Naive thymus-derived CD4-positive, alpha-beta T cell (primary cell): ENCODE data around the gene DISP2. TPM values are rescaled to one million over a fixed set of nuclear protein-coding genes. Genes with fewer than 3 reads are reported as not detected.

Source experiments
- ATAC-seq: fragments of 150-1000 bp; cut with Tn5 transposase; 2 replicates; pipeline ENCODE4 v1.10.0; 2021; ENCODE audit warnings: mild to moderate bottlenecking, moderate library complexity
- CTCF ChIA-PET: fragments of 350-600 bp; sonication (Branson Sonifier 250); formaldehyde crosslinking; loops from one replicate; lab custom pipeline; 2021; ENCODE audit warnings: antibody characterized with exemption; lab: Charles Lee
- POLR2A ChIA-PET: fragments of 350-600 bp; sonication (Branson Sonifier 250); formaldehyde crosslinking; loops from one replicate; lab custom pipeline; 2021; ENCODE audit warnings: antibody characterized with exemption, inconsistent platforms; lab: Charles Lee
- DNase-seq, 9 donors: peaks; one replicate each; pipeline versions ENCODE4 v3.0.0 to v3.0.0-alpha.2; 2020 to 2022; ENCODE audit warnings: mixed read lengths in 1 of 9
- H3K27ac ChIP-seq: one replicate; pipeline ENCODE4 v1.7.0; 2013; ENCODE audit warnings: mild to moderate bottlenecking, low read depth, low read length, moderate library complexity
- H3K27me3 ChIP-seq, 2 donors: one replicate each; pipeline ENCODE4 v1.7.0; 2013; ENCODE audit warnings: low read length in 2 of 2, mild to moderate bottlenecking in 2 of 2, moderate library complexity in 2 of 2; ENCODE audit not compliant: control insufficient read depth in 2 of 2, insufficient read depth in 2 of 2
- H3K36me3 ChIP-seq, 3 experiments: 1 replicate in 2 of 3; 2 replicates in 1 of 3; pipeline ENCODE4 v1.7.0; 2013; ENCODE audit warnings: low read length in 3 of 3, mild to moderate bottlenecking in 3 of 3, moderate library complexity in 1 of 3; ENCODE audit not compliant: insufficient read depth in 3 of 3, control insufficient read depth in 2 of 3
- H3K4me1 ChIP-seq, 2 donors: one replicate each; pipeline ENCODE4 v1.7.0; 2013; ENCODE audit warnings: low read length in 2 of 2, mild to moderate bottlenecking in 2 of 2, moderate library complexity in 1 of 2; ENCODE audit not compliant: control insufficient read depth in 2 of 2, insufficient read depth in 2 of 2
- H3K4me3 ChIP-seq: 2 replicates; pipeline ENCODE4 v1.7.0; 2013; ENCODE audit warnings: mild to moderate bottlenecking, low read length
- H3K9me3 ChIP-seq, 3 experiments: 1 replicate in 2 of 3; 2 replicates in 1 of 3; pipeline ENCODE4 v1.7.0; 2013; ENCODE audit warnings: low read length in 3 of 3; ENCODE audit not compliant: control insufficient read depth in 2 of 3
- H3K27ac Mint-ChIP-seq, 9 donors: one replicate each; pipeline ENCODE4 v1.8.0; 2020 to 2022; ENCODE audit warnings: mixed read lengths in 9 of 9, mild to moderate bottlenecking in 8 of 9, moderate library complexity in 5 of 9, inconsistent platforms in 2 of 9
- H3K27me3 Mint-ChIP-seq, 5 donors: one replicate each; pipeline ENCODE4 v1.8.0; 2021 to 2022; ENCODE audit warnings: mixed read lengths in 5 of 5, mild to moderate bottlenecking in 1 of 5
- H3K36me3 Mint-ChIP-seq, 5 donors: one replicate each; pipeline ENCODE4 v1.8.0; 2020 to 2022; ENCODE audit warnings: mixed read lengths in 5 of 5, mild to moderate bottlenecking in 3 of 5, inconsistent platforms in 1 of 5
- H3K4me1 Mint-ChIP-seq, 7 donors: one replicate each; pipeline ENCODE4 v1.8.0; 2020 to 2022; ENCODE audit warnings: mixed read lengths in 7 of 7, mild to moderate bottlenecking in 3 of 7, inconsistent platforms in 1 of 7
- H3K4me3 Mint-ChIP-seq, 10 donors: one replicate each; pipeline ENCODE4 v1.8.0; 2020 to 2022; ENCODE audit warnings: mild to moderate bottlenecking in 10 of 10, mixed read lengths in 10 of 10, moderate library complexity in 6 of 10, inconsistent platforms in 2 of 10
- H3K9me3 Mint-ChIP-seq, 11 donors: one replicate each; pipeline ENCODE4 v1.8.0; 2020 to 2022; ENCODE audit warnings: mixed read lengths in 11 of 11, mild to moderate bottlenecking in 4 of 11, inconsistent platforms in 1 of 11, moderate library complexity in 1 of 11
- intact Hi-C, 2 donors: fragments of 100-400 bp; cut with micrococcal nuclease; formaldehyde crosslinking; loops; one replicate each; pipeline ENCODE4 v1.15.1; 2023
- polyA plus RNA-seq, 2 donors: library from polyadenylated mRNA; unstranded; fragments of 300-500 nt; fragmentation: Illumina TruSeq; gene quantifications; one replicate each; pipeline ENCODE4 v1.2.3, GENCODE V29; 2021
- total RNA-seq, 6 experiments: library from RNA in 5 of 6; stranded (reverse) in 5 of 6; gene quantifications; 1 replicate in 5 of 6; 2 replicates in 1 of 6; pipeline ENCODE4 v1.2.3 and lab custom pipeline; 2021 to 2026

DISP2 gene
- total and polyA plus RNA-seq, 7 experiments from 2014 or later = 0.05 to 0.51 (median 0.07) TPM; not detected in 3

GRCh38 chr15:40334941-40335795 lies 22.9 kb upstream of the DISP2 start:
- Histone ChIP-seq H3K36me3 (no peaks in the 10 kb centered on the region), H3K4me1 (peaks cover 0 to 16% of the 10 kb centered on the region in 2 donors), H3K27me3 (no peaks in the 10 kb centered on the region), H3K9me3 (no peaks in the 10 kb centered on the region), H3K27ac (no peak overlapping the region), H3K4me3 (no peak overlapping the region)
- POLR2A ChIA-PET = interaction anchor here (0.8 to 5.0 kb wide), 6 partner anchors 9 to 56 kb away, joined by 3 to 31 read pairs (median 5); partner anchors contain the start of gene PLCB2
- peak overlapping the region in 2 of 10 donors; percentile 13 to 80 for H3K4me3 Mint-ChIP-seq
- ATAC-seq (no peak), DNase-seq (no peak)
- H3K4me1 Mint-ChIP-seq = peaks cover 0 to 30% (median 22%) of the 10 kb centered on the region in 7 donors
- H3K27ac Mint-ChIP-seq = peak overlapping the region in 1 of 9 donors; percentile 88
- CTCF ChIA-PET = interaction anchor here (0.6 to 14.2 kb wide), 5 partner anchors 9 to 328 kb away, joined by 4 to 366 read pairs (median 6); partner anchors contain the start of genes INAFM2 and PLCB2
- peaks cover 0 to 3% (median 0%) of the 10 kb centered on the region in 5 donors for H3K36me3 Mint-ChIP-seq
- no peaks in the 10 kb centered on the region for H3K27me3 Mint-ChIP-seq
- intact Hi-C loops = no loop called here
- peaks cover 0 to 1% (median 0%) of the 10 kb centered on the region in 11 donors for H3K9me3 Mint-ChIP-seq

GRCh38 chr15:40335938-40336743 lies 21.9 kb upstream of the DISP2 start:
- CTCF ChIA-PET = interaction anchor here (0.7 to 14.2 kb wide), 12 partner anchors 9 to 85 kb away, joined by 3 to 366 read pairs (median 6); partner anchors contain the start of genes INAFM2 and PLCB2
- Mint-ChIP-seq H3K4me1 (peaks cover 0 to 30% (median 22%) of the 10 kb centered on the region in 7 donors), H3K27me3 (no peaks in the 10 kb centered on the region), H3K36me3 (peaks cover 0 to 3% (median 0%) of the 10 kb centered on the region in 5 donors), H3K4me3 (peak overlapping the region in 2 of 10 donors; percentile 13 to 80), H3K27ac (peak overlapping the region in 1 of 9 donors; percentile 88), H3K9me3 (peaks cover 0 to 1% (median 0%) of the 10 kb centered on the region in 11 donors)
- ATAC-seq (no peak), DNase-seq (no peak)
- Histone ChIP-seq H3K4me3 (no peak overlapping the region), H3K9me3 (no peaks in the 10 kb centered on the region), H3K36me3 (no peaks in the 10 kb centered on the region), H3K4me1 (peaks cover 0 to 16% of the 10 kb centered on the region in 2 donors), H3K27ac (no peak overlapping the region), H3K27me3 (no peaks in the 10 kb centered on the region)
- intact Hi-C loops = no loop called here
- POLR2A ChIA-PET = interaction anchor here (1.2 to 5.0 kb wide), 4 partner anchors 10 to 29 kb away, joined by 3 to 31 read pairs (median 20); partner anchors contain the start of genes INAFM2 and PLCB2

GRCh38 chr15:40336744-40337122 lies 21.3 kb upstream of the DISP2 start:
- intact Hi-C loops = no loop called here
- ChIA-PET POLR2A (interaction anchor here (1.2 to 5.0 kb wide), 4 partner anchors 11 to 30 kb away, joined by 3 to 31 read pairs (median 20); partner anchors contain the start of genes INAFM2 and PLCB2), CTCF (interaction anchor here (0.7 to 14.2 kb wide), 14 partner anchors 8 to 291 kb away, joined by 3 to 366 read pairs (median 5); partner anchors contain the start of genes INAFM2 and PLCB2)
- no peak for ATAC-seq
- no peak overlapping the region for H3K4me3 ChIP-seq
- no peaks in the 10 kb centered on the region for H3K36me3 ChIP-seq
- no peaks in the 10 kb centered on the region for H3K9me3 ChIP-seq
- H3K36me3 Mint-ChIP-seq = peaks cover 0 to 3% (median 0%) of the 10 kb centered on the region in 5 donors
- peaks cover 0 to 1% (median 0%) of the 10 kb centered on the region in 11 donors for H3K9me3 Mint-ChIP-seq
- H3K4me1 Mint-ChIP-seq = peaks cover 0 to 30% (median 22%) of the 10 kb centered on the region in 7 donors
- no peak for DNase-seq
- H3K27ac ChIP-seq = no peak overlapping the region
- H3K4me3 Mint-ChIP-seq = no peak overlapping the region
- no peak overlapping the region for H3K27ac Mint-ChIP-seq
- H3K27me3 Mint-ChIP-seq = no peaks in the 10 kb centered on the region
- no peaks in the 10 kb centered on the region for H3K27me3 ChIP-seq
- H3K4me1 ChIP-seq = peaks cover 0 to 16% of the 10 kb centered on the region in 2 donors

GRCh38 chr15:40337597-40337996 lies 20.4 kb upstream of the DISP2 start:
- CTCF ChIA-PET = interaction anchor here (0.7 to 14.2 kb wide), 27 partner anchors 11 to 292 kb away, joined by 3 to 366 read pairs (median 5); partner anchors contain the start of genes ANKRD63, INAFM2, KNSTRN and PLCB2
- peaks cover 0 to 16% of the 10 kb centered on the region in 2 donors for H3K4me1 ChIP-seq

GRCh38 chr15:40338041-40338657 lies 19.9 kb upstream of the DISP2 start:
- DNase-seq = peak; percentile 61 to 79 (median 76)
- no peak overlapping the region for H3K27ac ChIP-seq
- Mint-ChIP-seq H3K9me3 (peaks cover 0 to 1% (median 0%) of the 10 kb centered on the region in 11 donors), H3K4me3 (peak overlapping the region in 4 of 10 donors; percentile 37 to 67 (median 48)), H3K36me3 (no peaks in the 10 kb centered on the region), H3K27ac (peak overlapping the region in 4 of 9 donors; percentile 6 to 53 (median 42)), H3K4me1 (peaks cover 0 to 22% (median 20%) of the 10 kb centered on the region in 7 donors), H3K27me3 (no peaks in the 10 kb centered on the region)
- ChIA-PET POLR2A (interaction anchor here (0.6 to 5.0 kb wide), 5 partner anchors 16 to 59 kb away, joined by 3 to 31 read pairs (median 5); partner anchors contain the start of genes INAFM2 and PLCB2), CTCF (interaction anchor here (0.6 to 14.2 kb wide), 28 partner anchors 11 to 293 kb away, joined by 3 to 366 read pairs (median 5); partner anchors contain the start of genes ANKRD63, INAFM2, KNSTRN and PLCB2)
- peaks cover 0 to 16% of the 10 kb centered on the region in 2 donors for H3K4me1 ChIP-seq
- H3K4me3 ChIP-seq = no peak overlapping the region
- intact Hi-C loops = loop anchor here (1.0 kb wide), 3 partner anchors 17 to 59 kb away; partner anchors contain the start of gene PLCB2 (in 2 of the 2)
- peak; percentile 87 for ATAC-seq
- H3K9me3 ChIP-seq = no peaks in the 10 kb centered on the region
- no peaks in the 10 kb centered on the region for H3K36me3 ChIP-seq
- H3K27me3 ChIP-seq = no peaks in the 10 kb centered on the region

More at GRCh38 chr15:40337597-40337996, 20.4 kb upstream of the DISP2 start:
- no peaks in the 10 kb centered on the region for H3K27me3 Mint-ChIP-seq
- H3K9me3 ChIP-seq = no peaks in the 10 kb centered on the region
- no peak overlapping the region for H3K4me3 ChIP-seq
- H3K36me3 Mint-ChIP-seq = no peaks in the 10 kb centered on the region
- POLR2A ChIA-PET = interaction anchor here (1.2 to 5.0 kb wide), 5 partner anchors 12 to 31 kb away, joined by 3 to 31 read pairs (median 18); partner anchors contain the start of genes INAFM2 and PLCB2
- H3K4me1 Mint-ChIP-seq = peaks cover 0 to 25% (median 22%) of the 10 kb centered on the region in 7 donors
- intact Hi-C loops = no loop called here
- H3K36me3 ChIP-seq = no peaks in the 10 kb centered on the region
- no peaks in the 10 kb centered on the region for H3K27me3 ChIP-seq
- DNase-seq = no peak
- H3K27ac ChIP-seq = no peak overlapping the region
- peaks cover 0 to 1% (median 0%) of the 10 kb centered on the region in 11 donors for H3K9me3 Mint-ChIP-seq
- peak overlapping the region in 2 of 9 donors; percentile 32 to 53 for H3K27ac Mint-ChIP-seq
- H3K4me3 Mint-ChIP-seq = peak overlapping the region in 2 of 10 donors; percentile 45 to 51
- no peak for ATAC-seq
